ENCODE data around the gene HMG20B. TPM values are rescaled to one million over a fixed set of nuclear protein-coding genes. Genes with fewer than 3 reads are reported as not detected.
A peak's percentile ranks its signal among the peaks of the same experiment; 100 is the strongest.

The HMG20B gene
- total RNA-seq, 1 donor from 2014 or later = 51.4 TPM

GRCh38 chr19:3572132-3572854 lies 451 bp upstream of the HMG20B start:
- H3K27me3 Mint-ChIP-seq (ENCODE audit: insufficient read depth, low read depth) = peaks cover 10% of the 10 kb centered on the region
- peak overlapping the region; percentile 89 for H3K4me3 Mint-ChIP-seq
- H3K79me2 ChIP-seq (ENCODE audit: low read depth) = peaks cover 6% of the 10 kb centered on the region
- H3K4me2 ChIP-seq = peak overlapping the region; percentile 80
- no peak overlapping the region for H3K27ac ChIP-seq
- no peaks in the 10 kb centered on the region for H3K9me3 ChIP-seq (ENCODE audit: low read depth)
- TF ChIP-seq CTCF (IDR thresholded peaks at IDR 0.05) (no peak), EZH2phosphoT487 (IDR thresholded peaks at IDR 0.05) (no peak), EZH2 (IDR thresholded peaks at IDR 0.05) (no peak)
- peak overlapping the region; percentile 46 for H2AFZ ChIP-seq (replicated peaks)
- H3K36me3 ChIP-seq = no peaks in the 10 kb centered on the region
- peak overlapping the region; percentile 63 for H3K27ac Mint-ChIP-seq
- peak; percentile 100 for DNase-seq (ENCODE audit: low spot score)
- H3K4me1 ChIP-seq = peaks cover 15% of the 10 kb centered on the region
- peaks cover 7% of the 10 kb centered on the region for H3K36me3 Mint-ChIP-seq
- H3K27me3 ChIP-seq = peaks cover 27% of the 10 kb centered on the region
- H3F3A ChIP-seq (ENCODE audit: low read depth) = peaks cover 36% of the 10 kb centered on the region
- peaks cover 29% of the 10 kb centered on the region for H3K4me1 Mint-ChIP-seq
- H3K9ac ChIP-seq = no peak overlapping the region
- peaks cover 41% of the 10 kb centered on the region for H4K20me1 ChIP-seq (ENCODE audit: low read depth)
- H3K9me3 Mint-ChIP-seq = no peaks in the 10 kb centered on the region
- H3K4me3 ChIP-seq = peak overlapping the region; percentile 95

- Histone ChIP-seq H3K27me3 (peaks cover 38% of the 10 kb centered on the region), H3F3A (ENCODE audit: low read depth) (peaks cover 41% of the 10 kb centered on the region), H3K27ac (no peak overlapping the region), H3K9me3 (ENCODE audit: low read depth) (no peaks in the 10 kb centered on the region), H3K4me1 (peaks cover 15% of the 10 kb centered on the region), H3K4me3 (peak overlapping the region; percentile 95), H3K79me2 (ENCODE audit: low read depth) (peaks cover 6% of the 10 kb centered on the region), H3K36me3 (no peaks in the 10 kb centered on the region), H2AFZ (replicated peaks) (no peak overlapping the region), H4K20me1 (ENCODE audit: low read depth) (peaks cover 51% of the 10 kb centered on the region), H3K4me2 (peak overlapping the region; percentile 93), H3K9ac (peak overlapping the region; percentile 82)
- Mint-ChIP-seq H3K9me3 (no peaks in the 10 kb centered on the region), H3K4me3 (peak overlapping the region; percentile 88), H3K27ac (no peak overlapping the region), H3K36me3 (peaks cover 7% of the 10 kb centered on the region), H3K27me3 (ENCODE audit: insufficient read depth, low read depth) (peaks cover 9% of the 10 kb centered on the region), H3K4me1 (peaks cover 29% of the 10 kb centered on the region)
- peak; percentile 61 for DNase-seq (ENCODE audit: low spot score)
- no peak for TF ChIP-seq EZH2 (IDR thresholded peaks at IDR 0.05)
- no peak for TF ChIP-seq EZH2phosphoT487 (IDR thresholded peaks at IDR 0.05)
- no peak for TF ChIP-seq CTCF (IDR thresholded peaks at IDR 0.05)
Measured at GRCh38 chr19:3573162-3573857, 566 bp downstream of the HMG20B start.

DNA sequence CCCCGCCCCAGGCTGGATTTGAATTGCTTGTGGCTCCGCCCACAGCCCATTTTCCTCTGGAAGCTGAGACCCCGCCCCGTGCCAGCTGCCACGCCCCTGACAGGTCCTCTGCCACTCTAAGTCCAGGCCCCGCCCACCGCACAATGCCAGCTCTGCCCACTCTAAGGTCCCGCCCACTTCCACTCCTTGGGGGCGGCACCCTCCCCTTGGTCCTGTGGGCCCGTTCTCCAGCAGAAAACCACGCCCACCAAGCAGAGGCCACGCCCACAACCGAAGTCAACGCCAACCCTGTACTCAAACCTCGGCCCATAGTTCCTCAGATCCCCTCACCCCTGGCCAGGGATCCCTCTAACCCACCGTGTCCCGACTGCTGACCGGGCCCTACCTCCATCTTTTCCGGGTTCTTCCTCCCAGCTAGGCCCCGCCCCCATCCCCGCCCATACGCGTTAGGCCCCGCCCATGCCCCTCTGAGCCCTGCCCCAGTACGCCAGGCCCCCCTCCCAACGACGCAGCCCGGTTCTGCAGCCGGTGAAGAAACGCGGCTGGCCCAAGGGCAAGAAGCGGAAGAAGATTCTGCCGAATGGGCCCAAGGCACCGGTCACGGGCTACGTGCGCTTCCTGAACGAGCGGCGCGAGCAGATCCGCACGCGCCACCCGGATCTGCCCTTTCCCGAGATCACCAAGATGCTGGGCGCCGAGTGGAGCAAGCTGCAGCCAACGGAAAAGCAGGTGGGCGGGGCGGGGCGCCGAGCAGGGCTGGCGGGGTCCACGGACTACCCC lies 1.3 kb downstream of the HMG20B start:
- Histone ChIP-seq H3K27me3 (peaks cover 45% of the 10 kb centered on the region), H3K9ac (no peak overlapping the region), H4K20me1 (ENCODE audit: low read depth) (peaks cover 57% of the 10 kb centered on the region), H3K27ac (no peak overlapping the region), H3K79me2 (ENCODE audit: low read depth) (peaks cover 6% of the 10 kb centered on the region), H3K9me3 (ENCODE audit: low read depth) (no peaks in the 10 kb centered on the region), H3K4me2 (peak overlapping the region; percentile 93), H3F3A (ENCODE audit: low read depth) (peaks cover 48% of the 10 kb centered on the region), H2AFZ (replicated peaks) (no peak overlapping the region), H3K4me3 (peak overlapping the region; percentile 95), H3K4me1 (peaks cover 15% of the 10 kb centered on the region), H3K36me3 (no peaks in the 10 kb centered on the region)
- peaks cover 23% of the 10 kb centered on the region for H3K4me1 Mint-ChIP-seq
- peak overlapping the region; percentile 88 for H3K4me3 Mint-ChIP-seq
- H3K36me3 Mint-ChIP-seq = peaks cover 7% of the 10 kb centered on the region
- H3K27ac Mint-ChIP-seq = no peak overlapping the region
- no peaks in the 10 kb centered on the region for H3K9me3 Mint-ChIP-seq
- H3K27me3 Mint-ChIP-seq (ENCODE audit: insufficient read depth, low read depth) = peaks cover 7% of the 10 kb centered on the region
- TF ChIP-seq EZH2phosphoT487 (IDR thresholded peaks at IDR 0.05) (no peak), CTCF (IDR thresholded peaks at IDR 0.05) (no peak), EZH2 (IDR thresholded peaks at IDR 0.05) (no peak)
- DNase-seq (ENCODE audit: low spot score) = peak; percentile 98
